Fibroblast of lung (primary cell): ENCODE data around the gene RPRM.

Experiments used
- EZH2 ChIP-seq: IDR thresholded peaks from 2 replicates; pipeline ENCODE4 v1.5.1; 2012; ENCODE audit warnings: low read length, control low read depth, mild to moderate bottlenecking; ENCODE audit errors: missing control alignments
- TF ChIP-seq, protein P1 (sequence below), 2 donors: IDR thresholded peaks in 1 of 2; conservative IDR thresholded peaks in 1 of 2; 1 replicate in 1 of 2; 2 replicates in 1 of 2; pipeline ENCODE4 v1.5.1; 2011 to 2012; ENCODE audit warnings: low read length in 2 of 2, control low read depth in 1 of 2, inconsistent platforms in 1 of 2, low read depth in 1 of 2, mild to moderate bottlenecking in 1 of 2

DNA sequence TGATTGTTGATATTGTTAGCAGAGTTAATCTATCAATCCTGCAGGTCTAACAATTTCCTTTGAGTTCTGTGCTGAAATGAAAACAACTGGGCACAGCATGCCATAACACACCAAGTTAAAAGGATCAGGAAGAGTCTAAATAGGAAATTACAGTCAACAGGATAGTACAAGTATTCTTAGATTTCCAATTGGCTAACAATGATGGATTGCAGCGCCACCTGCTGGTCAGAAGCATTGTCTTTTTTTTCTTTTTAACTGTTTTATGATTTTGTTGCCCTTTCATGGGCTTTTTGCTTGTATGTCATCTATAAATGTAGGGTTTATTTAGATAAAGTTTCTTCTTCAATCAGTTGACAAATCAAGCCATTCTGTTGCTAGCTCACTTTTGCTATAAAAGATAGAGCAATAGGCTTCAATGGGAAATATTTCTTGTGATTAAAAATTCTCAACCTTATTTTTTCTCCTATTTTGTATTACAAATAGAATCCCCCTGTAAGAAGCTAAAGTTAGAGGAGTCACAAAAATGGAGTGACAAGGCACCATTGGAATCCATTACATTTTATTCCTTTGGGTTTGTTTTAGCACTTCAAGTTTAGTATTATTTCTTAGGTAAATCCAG lies 40.8 kb upstream of the RPRM start:
- TF ChIP-seq, protein P1, sequence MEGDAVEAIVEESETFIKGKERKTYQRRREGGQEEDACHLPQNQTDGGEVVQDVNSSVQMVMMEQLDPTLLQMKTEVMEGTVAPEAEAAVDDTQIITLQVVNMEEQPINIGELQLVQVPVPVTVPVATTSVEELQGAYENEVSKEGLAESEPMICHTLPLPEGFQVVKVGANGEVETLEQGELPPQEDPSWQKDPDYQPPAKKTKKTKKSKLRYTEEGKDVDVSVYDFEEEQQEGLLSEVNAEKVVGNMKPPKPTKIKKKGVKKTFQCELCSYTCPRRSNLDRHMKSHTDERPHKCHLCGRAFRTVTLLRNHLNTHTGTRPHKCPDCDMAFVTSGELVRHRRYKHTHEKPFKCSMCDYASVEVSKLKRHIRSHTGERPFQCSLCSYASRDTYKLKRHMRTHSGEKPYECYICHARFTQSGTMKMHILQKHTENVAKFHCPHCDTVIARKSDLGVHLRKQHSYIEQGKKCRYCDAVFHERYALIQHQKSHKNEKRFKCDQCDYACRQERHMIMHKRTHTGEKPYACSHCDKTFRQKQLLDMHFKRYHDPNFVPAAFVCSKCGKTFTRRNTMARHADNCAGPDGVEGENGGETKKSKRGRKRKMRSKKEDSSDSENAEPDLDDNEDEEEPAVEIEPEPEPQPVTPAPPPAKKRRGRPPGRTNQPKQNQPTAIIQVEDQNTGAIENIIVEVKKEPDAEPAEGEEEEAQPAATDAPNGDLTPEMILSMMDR (conservative IDR thresholded peaks at IDR 0.05 in 1 of 2, IDR thresholded peaks at IDR 0.05 in 1 of 2; ENCODE audit: low read depth in 1 of 2, low read length in 2 of 2), result peak; percentile 58 to 66
- no peak for TF ChIP-seq EZH2
